K562 (cell line): ENCODE results near the gene C17orf75. TPM values are rescaled to one million over a fixed set of nuclear protein-coding genes. Genes with fewer than 3 reads are reported as not detected.

ENCODE experiments used
- CREM ChIP-seq: IDR thresholded peaks from 2 replicates; pipeline ENCODE4 v1.6.1; 2014; ENCODE audit warnings: antibody characterized with exemption, low read depth
- CXXC5 ChIP-seq: fragments of 250-450 bp; sonication (Bioruptor Pico); IDR thresholded peaks from 2 replicates; pipeline ENCODE4 v1.8.0; 2022; ENCODE audit warnings: inconsistent platforms, mild to moderate bottlenecking, moderate library complexity
- KHSRP ChIP-seq: fragments of 450-650 bp; IDR thresholded peaks from 2 replicates; pipeline ENCODE4 v1.6.1; 2017
- MTA1 ChIP-seq: fragments of 450-650 bp; IDR thresholded peaks from 2 replicates; pipeline ENCODE4 v1.6.1; 2017; ENCODE audit warnings: borderline replicate concordance
- NR3C1 ChIP-seq: sonication (generic); formaldehyde crosslinking; IDR thresholded peaks from 2 replicates; pipeline ENCODE4 v1.8.1; 2022; ENCODE audit warnings: missing genetic modification reagents
- REST ChIP-seq, 2 experiments: fragments of 450-650 bp; formaldehyde crosslinking in 1 of 2; IDR thresholded peaks; 2 replicates each; pipeline versions ENCODE4 v1.4.0 to v1.6.1; 2014 to 2020; ENCODE audit warnings: mild to moderate bottlenecking in 2 of 2, borderline replicate concordance in 1 of 2, low read depth in 1 of 2
- STAT5A ChIP-seq: IDR thresholded peaks from 2 replicates; pipeline ENCODE4 v1.6.1; 2012; ENCODE audit warnings: low read length, inconsistent platforms, borderline replicate concordance
- polyA plus RNA-seq, 8 experiments: library from polyadenylated mRNA; depleted of rRNA in 4 of 8; stranded (reverse) in 5 of 8; unstranded in 3 of 8; fragments of >200 nt; fragmentation: Nextera tagmentation in 2 of 8; fragmentation: Illumina TruSeq in 1 of 8; extraction: Ambion mirVana in 2 of 8; extraction: Trizol in 1 of 8; gene quantifications; 2 replicates each; pipeline versions ENCODE4 v1.2.1 to v1.2.3, GENCODE V29; 2011 to 2014; ENCODE audit warnings: inconsistent platforms in 1 of 8, missing spikeins in 1 of 8
- total RNA-seq, 7 experiments: library from RNA; depleted of rRNA in 6 of 7; stranded (reverse); fragments of >200 nt in 6 of 7; fragmentation: Illumina TruSeq in 2 of 7; extraction: Trizol in 2 of 7; gene quantifications; 2 replicates each; pipeline versions ENCODE4 v1.2.1 to v1.2.3, GENCODE V29; 2011 to 2021; ENCODE audit warnings: low replicate concordance in 1 of 7
- TF ChIP-seq, protein P1 (sequence below): fragments of 450-650 bp; formaldehyde crosslinking; IDR thresholded peaks from 2 replicates; pipeline ENCODE4 v1.4.0; 2022; ENCODE audit warnings: missing genetic modification characterization
- TF ChIP-seq, protein P2 (sequence below): IDR thresholded peaks from 3 replicates; pipeline ENCODE4 v1.6.1; 2011; ENCODE audit warnings: borderline replicate concordance, mild to moderate bottlenecking; ENCODE audit not compliant: insufficient read length, insufficient read depth

C17orf75 gene
- total and polyA plus RNA-seq, 9 of the 15 experiments (the other 6 are each of a cell fraction or from before 2014, with no cell fraction given): 15.5 to 55.7 (median 18.5) TPM

DNA sequence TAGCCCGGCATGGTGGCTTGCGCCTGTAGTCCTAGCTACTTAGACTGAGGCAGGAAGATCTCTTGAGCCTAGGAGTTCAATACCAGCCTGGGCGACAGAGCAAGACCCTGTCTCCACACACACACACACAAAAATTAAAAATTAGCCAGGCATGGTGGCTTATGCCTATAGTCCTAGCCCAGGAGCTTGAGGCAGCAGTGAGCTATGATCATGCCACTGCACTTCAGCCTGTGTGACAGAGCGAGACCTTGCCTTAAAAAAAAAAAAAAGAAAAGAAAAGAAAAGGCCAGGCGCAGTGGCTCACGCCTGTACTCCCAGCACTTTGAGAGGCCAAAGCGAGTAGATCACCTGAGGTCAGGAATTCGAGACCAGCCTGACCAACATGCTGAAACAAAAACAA lies 23.9 kb downstream of the C17orf75 start (continued):
- TF ChIP-seq MTA1: no peak
- no peak for TF ChIP-seq REST (IDR thresholded peaks at IDR 0.05; ENCODE audit: borderline replicate concordance)
- no peak for TF ChIP-seq REST (CRISPR knock-in tag; IDR thresholded peaks at IDR 0.05; ENCODE audit: low read depth)
- no peak for TF ChIP-seq KHSRP
- TF ChIP-seq, protein P1, sequence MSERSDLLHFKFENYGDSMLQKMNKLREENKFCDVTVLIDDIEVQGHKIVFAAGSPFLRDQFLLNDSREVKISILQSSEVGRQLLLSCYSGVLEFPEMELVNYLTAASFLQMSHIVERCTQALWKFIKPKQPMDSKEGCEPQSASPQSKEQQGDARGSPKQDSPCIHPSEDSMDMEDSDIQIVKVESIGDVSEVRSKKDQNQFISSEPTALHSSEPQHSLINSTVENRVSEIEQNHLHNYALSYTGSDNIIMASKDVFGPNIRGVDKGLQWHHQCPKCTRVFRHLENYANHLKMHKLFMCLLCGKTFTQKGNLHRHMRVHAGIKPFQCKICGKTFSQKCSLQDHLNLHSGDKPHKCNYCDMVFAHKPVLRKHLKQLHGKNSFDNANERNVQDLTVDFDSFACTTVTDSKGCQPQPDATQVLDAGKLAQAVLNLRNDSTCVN (CRISPR knock-in tag): no peak
- TF ChIP-seq CREM: no peak
- no peak for TF ChIP-seq CXXC5 (CRISPR knock-in tag)
- TF ChIP-seq NR3C1 (CRISPR knock-in tag): no peak
- no peak for TF ChIP-seq STAT5A
- TF ChIP-seq, protein P2, sequence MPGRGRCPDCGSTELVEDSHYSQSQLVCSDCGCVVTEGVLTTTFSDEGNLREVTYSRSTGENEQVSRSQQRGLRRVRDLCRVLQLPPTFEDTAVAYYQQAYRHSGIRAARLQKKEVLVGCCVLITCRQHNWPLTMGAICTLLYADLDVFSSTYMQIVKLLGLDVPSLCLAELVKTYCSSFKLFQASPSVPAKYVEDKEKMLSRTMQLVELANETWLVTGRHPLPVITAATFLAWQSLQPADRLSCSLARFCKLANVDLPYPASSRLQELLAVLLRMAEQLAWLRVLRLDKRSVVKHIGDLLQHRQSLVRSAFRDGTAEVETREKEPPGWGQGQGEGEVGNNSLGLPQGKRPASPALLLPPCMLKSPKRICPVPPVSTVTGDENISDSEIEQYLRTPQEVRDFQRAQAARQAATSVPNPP: no peak
